PFSK-1 (cell line): ENCODE measurements around the gene CDK16.

Experiments used
- FOXP2 ChIP-seq: optimal IDR thresholded peaks from 2 replicates; pipeline ENCODE3; 2011; ENCODE audit warnings: borderline replicate concordance, control low read depth, inconsistent platforms; ENCODE audit not compliant: insufficient read depth; ENCODE audit errors: extremely low read length, extremely low read depth
- POLR2AphosphoS5 ChIP-seq: IDR thresholded peaks from 2 replicates; pipeline ENCODE4 v1.6.1; 2012; ENCODE audit warnings: low read depth, mild to moderate bottlenecking, control low read depth, low read length, moderate library complexity

DNA sequence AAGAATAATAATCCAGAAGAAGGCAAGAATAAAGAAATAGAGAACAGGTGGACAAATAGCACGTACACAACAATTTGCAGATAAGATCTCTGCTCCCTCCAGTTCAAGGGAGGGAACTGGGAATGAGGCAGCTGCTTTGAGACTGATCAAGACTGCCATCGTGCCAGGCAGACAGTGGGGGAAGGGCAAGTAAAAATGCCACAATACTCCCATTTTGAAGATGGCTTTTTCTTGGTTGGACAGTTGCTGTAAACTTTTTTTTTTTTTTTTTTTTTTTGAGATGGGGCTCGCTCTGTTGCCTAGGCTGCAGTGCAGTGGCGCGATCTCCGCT, 31.5 kb downstream of the CDK16 start:
- TF ChIP-seq FOXP2 (no peak), POLR2AphosphoS5 (no peak)
